Daoy (cell line): ENCODE data around the gene MME. TPM values are rescaled to one million over a fixed set of nuclear protein-coding genes. Genes with fewer than 3 reads are reported as not detected.
A peak's percentile ranks its signal among the peaks of the same experiment; 100 is the strongest.

Experiments
- DNase-seq: peaks from one replicate; pipeline ENCODE4 v3.0.0-alpha.2; 2015; ENCODE audit warnings: low read depth
- total RNA-seq: library from RNA; depleted of rRNA; stranded (reverse); fragments of >200 nt; shearing (Covaris generic); gene quantifications from 2 replicates; pipeline ENCODE4 v1.2.3, GENCODE V29; 2014; rRNA removed

MME gene
- total RNA-seq = 1.5 and 6.4 TPM in 2 replicates

DNA sequence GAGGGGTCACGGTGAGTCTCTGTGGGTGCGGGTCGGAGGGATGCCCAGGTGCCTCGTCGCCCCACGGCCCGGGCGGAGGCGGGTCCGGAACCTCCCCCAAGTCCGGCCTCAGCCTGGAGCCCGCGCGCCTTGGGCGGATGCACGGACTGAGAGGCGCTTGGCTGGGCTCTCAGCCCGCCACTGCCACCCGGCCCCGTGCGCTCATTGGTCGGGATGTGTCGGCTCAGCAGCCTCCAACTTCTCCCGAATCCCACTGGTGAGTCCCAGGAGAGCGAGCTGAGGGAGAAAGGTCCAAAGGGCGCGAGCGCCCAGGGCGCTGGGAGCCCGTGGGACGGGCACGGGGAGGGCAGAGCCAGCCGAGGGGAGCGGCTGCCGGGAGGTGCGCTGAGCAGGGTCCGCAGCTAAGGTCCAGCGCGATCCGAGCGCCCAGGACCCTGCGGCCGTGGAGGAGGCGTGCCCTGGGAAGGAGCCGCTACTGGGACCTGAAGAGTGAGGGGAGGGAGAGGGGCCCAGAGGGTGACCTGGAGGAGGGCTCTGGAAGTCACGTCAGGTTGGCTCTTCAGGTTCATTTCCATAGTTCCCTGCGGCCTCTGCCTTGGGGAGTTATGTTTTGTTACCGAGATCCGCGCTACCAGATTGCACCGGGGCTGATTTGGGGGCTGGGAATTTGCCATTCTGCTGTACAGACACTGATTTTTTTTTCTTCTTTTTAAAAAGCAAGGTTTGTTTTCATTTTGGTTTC is at the start of gene MME:
Gene MME (plus strand): TSS at position 574 of the 742 bp plus-strand sequence. CDS start 3,849 bp downstream, outside the sequence.
- DNase-seq = peak; percentile 26

DNA sequence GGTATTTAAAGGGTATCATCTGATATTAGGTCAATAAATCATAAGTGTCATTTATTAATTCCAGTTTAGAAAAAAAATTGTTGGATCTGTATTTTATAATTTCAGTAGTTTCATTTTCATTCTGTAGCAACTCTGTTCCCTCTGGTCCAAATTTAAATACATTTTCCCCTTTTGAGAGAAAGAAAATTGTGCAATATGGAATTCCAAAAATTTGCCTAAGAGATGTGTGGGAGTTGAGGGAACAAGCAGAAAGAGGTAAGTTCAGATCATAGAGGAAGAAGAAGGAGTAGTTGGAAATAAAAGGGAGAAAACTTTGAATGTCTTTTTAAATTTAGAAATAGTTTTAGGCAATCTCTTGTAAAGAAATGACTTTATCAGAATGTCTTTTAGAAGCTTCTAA is 48.9 kb upstream of the MME start:
- no peak for DNase-seq

DNA sequence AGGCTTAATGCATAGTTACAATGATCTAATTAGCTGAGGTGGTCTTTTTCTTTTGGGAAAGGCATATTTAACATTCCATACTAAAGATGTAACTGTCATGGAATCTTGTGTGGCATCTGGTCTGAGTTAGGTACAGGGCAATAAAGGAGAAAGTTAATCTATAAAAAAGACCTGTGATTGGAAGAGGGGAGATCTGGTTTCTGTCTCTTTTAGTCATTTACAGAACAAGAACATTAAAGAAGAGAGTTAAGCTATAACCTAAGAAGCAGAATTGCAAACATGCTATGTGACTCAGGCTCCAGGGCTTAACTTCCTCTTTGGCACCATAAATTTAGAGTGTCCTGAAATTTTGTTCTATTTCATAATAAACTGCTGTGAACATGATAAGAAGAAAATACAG is 47.2 kb upstream of the MME start:
- DNase-seq = no peak

DNA sequence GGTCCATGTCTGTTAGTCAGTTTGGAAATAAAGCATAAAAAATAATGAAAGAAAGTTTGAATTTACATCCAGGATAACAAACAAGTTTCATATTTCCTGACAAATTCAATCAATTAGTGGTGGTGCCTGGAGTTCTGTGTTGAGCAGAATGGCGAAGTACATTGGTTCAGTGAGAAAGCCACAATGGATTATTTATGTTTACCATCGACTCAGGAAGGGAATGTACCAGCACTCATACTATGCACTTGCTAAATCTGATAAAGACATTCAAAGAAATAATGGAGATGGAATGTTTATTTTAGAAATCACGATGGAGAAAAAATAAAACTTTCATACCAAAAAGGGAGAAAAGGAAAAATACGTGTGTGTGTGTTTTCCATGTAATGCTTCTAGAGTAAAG is 45.3 kb upstream of the MME start:
- no peak for DNase-seq

DNA sequence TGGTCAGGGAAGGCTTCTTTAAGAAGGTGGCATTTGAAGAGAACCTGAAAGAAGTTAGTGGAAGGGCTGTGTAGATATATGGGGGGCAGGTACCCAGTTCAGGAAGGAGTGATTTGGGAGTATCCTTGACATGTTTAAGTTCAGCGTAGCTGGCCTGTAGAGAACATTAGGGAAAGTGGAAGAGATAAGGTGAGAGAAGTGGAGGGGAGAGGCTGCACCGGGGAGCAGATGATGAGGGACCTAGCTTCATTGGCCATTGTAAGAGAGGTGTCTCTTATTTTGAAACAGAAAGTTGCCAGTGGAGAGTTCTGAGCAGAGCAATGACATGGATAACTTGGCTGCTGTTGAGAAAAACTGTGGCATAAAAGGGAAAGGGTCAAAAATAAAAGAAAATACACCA is 44.6 kb upstream of the MME start:
- DNase-seq = no peak

DNA sequence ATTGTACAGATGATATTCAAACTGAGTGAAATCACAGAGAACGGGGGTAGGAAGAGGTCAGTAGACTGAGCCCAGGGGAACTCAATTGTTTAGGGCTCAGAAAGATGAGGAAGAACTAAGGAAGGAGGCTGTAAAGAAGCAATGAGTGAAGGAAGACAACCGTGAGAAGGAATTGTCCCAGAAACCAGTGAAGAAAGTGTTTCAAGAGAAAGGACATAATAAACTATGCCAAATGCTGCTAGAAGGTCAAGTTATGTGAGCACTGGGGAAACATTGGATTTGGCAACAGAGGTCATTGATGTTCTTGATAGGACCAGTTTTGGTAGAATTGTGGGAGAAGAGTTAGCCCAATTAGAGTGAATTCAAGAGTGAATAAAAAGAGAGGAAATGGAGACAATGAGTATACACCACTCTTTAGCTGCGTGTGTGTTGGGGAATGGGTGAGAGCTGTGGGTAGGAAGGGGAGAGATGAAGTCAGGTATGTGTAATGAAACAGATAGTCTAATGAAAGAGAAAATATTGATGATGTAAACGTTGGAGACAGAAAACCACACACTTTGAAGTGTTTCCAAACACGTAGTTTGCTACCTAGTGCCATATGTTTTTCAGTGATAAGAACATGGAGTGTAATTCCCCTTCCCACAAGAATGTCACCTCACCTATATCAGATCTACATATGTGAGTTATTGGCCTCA is 42.5 kb upstream of the MME start:
- no peak for DNase-seq

DNA sequence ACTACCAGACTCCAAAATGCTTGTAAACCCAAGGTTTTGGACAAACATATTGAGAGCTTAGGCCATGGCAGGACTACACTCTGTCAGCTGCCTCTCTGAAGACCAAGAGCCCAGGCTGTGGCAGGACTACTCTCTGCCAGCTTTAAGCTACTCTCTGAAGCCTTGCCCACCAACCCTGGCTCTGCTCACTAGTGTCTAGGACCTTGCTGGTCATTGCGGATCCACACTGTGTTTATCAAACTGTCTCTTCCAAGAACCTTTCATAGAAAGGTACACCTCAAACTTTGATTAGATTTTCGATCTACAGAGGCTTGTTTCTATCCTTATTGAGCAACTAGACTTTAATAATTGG is 41.9 kb upstream of the MME start:
- DNase-seq = no peak

DNA sequence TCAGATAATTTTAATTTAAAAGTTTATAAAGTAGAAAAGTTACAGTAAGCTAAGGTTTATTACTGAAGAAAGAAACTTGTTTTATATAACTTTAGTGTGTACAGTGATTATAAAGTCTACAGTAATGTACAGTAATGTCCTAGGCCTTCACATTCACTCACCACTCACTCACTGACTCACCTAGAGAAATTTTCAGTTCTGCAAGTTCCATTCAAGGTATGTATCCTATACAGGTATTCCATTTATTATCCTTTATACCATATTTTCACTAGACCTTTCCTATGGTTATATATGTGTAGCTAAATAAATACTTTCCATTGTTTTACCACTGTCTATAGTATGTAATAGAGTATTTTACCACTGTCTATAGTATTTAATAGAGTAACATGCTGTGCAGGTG is 33.2 kb upstream of the MME start:
- DNase-seq = no peak

DNA sequence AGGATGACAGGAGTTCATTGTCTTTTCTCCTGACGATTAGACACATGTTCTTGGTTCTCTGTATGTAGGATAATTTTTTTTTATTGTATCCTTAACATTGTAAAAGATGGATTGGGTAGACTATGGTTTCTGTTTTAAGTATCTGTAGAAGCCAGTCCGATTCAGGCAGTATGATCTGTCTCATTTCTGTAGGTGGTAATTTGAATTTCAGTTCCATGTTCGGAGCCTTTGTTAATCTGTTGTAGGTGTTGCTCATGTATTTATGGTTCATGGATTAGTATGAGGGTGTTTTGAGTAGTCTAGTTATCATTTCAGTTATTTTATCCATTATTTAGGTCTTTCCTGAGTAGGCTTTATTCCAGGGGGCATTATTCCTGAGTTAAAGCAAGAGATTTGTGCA is 32.4 kb upstream of the MME start:
- no peak for DNase-seq

DNA sequence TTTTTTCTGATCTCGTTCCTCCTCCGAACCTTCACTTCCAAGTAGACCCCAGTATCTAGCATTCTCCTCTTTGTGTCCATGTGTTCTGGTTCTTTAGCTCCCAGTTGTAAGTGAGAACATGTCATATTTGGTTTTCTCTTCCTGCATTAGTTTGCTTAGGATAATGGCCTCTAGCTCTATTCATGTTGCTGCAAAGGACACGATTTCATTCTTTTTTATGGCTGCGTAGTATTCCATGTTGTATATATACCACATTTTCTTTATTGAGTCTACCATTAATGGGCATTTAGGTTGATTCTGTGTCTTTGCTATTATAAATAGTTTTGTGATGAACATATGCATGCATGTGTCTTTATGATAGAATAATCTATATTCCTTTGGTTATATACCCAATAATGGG is 30.2 kb upstream of the MME start:
- DNase-seq = no peak

DNA sequence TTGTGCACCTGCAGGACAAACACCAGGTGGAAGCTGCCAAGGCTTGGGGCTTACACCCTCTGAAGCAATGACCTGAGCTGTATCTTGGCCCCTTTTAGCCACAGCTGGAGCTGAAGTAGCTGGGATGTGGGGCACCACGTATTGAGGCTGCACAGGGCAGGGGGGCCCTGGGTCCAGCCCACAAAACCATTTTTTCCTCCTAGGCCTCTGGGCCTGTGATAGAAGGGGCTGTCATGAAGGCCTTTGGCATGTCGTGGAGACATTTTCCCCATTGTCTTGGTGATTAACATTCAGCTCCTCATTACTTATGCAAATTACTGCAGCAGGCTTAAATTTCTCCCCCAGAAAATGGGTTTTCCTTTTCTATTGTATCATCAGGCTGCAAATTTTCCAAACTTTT is 27.6 kb upstream of the MME start:
- no peak for DNase-seq

DNA sequence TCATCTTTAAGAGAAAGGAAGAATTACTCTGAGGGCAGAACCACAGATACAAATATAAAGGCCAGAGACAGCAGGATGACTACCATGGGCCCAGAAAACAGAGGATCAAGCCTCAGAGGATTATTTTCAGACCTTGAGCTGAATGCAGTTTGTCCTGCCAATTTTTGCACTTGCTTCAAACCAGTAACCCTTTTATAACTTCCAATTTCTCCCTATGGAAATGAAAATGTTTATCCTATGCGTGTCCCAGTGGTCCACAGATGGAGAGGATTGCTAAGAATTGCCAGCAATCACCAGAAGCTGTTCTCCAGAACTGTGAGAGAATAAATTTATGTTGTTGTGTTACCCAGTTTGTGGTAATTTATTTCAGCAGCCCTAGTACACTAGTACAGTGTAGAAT is 26.4 kb upstream of the MME start:
- DNase-seq = no peak

DNA sequence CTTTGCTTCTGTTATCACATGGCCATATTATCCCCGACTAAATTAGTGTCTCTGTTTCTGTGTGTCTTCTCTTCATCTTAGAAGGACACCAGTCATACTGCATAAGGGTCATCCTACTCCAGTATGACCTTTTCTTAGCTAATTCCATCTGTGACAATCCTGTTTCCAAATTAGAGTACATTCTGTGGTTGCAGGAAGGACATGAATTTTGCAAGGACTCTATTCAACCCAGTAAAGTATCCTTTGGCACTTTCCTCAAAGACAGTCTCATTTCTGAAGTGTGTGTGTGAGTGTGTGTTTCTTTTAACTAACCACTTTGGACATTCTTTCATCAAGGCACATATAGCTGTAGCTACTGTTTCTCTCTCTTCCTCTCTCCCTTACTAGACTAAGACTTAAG is 15.2 kb upstream of the MME start:
- no peak for DNase-seq

DNA sequence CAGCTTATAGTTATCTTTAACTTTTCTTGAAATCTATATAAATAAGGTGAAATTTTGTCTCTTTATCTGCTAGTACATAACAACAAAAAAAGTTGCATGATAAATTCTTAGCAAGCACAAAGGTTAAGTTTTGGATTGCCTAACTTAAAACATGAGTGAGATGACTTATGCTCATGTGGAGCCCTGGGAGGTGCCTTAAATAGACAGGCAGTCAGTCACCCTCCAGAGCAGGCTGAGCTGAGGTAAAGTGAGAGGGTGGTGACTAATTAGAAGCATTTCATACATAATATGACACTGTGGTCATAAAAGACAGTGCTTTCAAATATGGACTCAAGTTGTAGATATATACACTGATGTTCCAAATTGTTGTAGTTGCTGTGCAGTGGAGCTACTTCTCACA is 14.6 kb upstream of the MME start:
- peak; percentile 17 for DNase-seq

DNA sequence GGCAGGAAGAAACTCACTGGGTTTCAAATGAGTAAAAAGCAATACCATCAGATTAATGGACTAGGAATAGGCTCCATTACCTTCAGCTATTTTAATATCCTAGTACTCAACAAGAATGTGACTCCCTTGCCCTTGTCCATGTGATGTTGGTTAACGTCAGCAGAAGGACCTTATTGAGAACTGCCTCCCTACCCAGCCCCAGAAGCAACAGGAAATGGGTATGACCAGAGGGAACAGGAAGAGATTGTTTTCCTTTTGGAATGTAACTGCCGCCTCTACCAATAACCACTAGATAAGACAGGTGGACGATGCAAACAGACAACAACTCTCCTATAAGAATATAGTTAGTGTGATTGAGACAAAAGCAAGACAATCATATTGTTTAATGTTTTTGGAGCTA is 10.4 kb upstream of the MME start:
- peak; percentile 6 for DNase-seq

DNA sequence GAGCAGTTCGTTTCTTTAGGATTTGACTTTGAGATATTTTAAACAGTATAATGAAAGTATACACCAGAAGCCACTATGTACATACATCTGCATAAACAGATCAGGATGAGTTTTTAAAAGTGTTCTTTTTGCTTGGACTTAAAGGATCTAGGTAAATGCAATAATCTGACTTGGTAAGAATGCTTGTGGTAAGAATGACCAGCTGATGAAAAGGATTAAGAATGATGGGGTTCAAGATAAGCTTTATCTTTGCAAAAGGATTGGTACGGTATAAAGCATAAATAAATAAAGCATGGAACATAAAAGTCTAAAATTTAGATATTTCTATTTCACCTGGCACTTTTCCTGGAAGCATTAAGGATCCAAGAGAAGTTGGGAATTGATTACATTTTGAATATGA is 9.8 kb upstream of the MME start:
- no peak for DNase-seq

DNA sequence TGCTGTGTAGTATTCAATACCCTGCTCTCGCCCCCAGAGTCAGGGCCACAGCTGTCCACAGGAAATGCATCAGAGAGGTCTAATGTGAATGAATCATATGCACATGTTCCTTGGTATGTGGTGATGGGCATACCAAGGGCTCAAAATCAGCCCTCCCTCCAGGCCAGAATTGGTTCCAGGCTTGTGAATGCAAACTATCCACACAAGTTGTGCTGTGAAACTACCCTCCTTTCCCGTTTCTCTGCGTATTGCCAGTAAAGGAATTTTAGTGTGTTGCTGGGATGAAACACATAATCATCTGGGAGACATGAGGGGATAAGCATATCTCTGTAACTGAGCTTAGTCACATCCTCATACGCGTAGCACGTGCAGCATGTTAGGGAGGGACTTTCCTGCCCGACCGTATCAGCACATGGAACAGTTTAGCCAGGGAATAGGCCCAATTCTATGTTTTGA is 9.2 kb upstream of the MME start:
- peak; percentile 42 for DNase-seq

DNA sequence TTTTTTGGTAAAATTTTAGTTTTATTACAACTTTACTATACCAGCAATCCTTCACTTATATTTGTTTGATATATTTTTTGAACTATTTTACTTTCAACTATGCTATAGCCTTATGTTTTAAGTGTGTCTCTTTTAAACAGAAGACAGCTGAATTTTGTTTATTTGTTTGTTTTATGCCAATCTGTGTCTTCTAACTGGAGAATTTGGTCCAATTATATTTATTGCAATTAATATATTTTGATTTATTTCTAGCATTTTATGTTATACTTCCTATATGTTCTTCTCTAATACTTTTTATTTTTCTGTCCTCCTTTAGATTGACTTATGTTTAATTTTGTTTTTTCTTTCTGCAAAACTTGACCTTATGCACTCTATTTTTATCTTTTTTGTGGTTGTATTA is 4.9 kb upstream of the MME start:
- no peak for DNase-seq

DNA sequence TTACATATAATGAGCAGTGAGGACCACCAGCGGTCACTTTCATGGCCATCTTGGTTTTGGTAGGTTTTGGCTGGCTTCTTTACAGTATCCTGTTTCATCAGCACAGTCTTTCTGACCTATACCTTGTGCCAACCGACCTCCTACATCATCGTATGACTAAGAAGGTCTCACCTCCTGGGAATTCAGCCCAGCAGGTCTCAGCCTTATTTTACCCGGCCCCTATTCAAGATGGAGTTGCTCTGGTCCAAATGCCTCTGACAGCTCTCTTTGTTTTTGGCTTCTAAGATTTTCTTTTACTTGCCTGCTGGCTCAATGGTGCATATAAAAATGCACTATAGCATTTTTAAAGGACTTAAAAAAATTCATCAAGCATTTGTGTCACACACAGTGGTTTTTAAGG is 3.2 kb upstream of the MME start:
- DNase-seq = no peak

DNA sequence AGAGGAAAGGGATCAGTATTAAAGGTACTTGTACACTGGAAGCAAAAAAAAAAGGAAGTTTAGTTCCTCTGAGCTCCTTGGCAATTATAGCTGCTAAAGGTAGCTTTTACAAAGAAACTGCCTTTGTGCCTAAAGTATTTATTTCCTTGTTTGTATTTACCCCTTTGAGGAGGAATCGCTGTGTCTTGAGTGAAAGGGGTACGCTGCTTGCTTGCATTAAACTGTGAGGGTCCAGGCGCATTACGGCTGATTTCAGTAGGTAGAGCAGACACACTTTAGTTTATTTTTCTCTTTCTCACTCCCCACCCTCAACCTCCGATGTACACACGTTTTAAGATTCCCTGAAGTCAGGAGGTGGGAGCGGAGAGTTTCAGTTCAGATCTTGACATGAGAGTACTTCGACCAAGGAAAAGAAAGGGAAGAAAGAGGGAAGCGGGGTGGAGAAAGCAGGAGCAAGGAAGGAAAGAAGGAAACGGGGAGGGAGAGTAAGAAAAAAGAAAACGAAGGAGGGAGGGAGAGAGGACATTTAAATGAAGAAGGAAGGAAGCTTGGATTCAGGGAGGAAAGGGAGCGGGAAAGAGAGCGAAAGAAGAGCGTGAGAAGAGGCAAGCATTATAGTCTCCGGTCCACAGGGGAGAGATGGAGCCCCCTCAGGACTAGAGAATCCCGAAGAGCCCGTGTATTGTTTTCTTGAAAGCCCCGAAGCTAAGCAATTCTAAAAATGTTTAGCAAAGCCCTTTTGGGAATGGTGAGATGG is 1.2 kb upstream of the MME start:
- DNase-seq = peak; percentile 1

DNA sequence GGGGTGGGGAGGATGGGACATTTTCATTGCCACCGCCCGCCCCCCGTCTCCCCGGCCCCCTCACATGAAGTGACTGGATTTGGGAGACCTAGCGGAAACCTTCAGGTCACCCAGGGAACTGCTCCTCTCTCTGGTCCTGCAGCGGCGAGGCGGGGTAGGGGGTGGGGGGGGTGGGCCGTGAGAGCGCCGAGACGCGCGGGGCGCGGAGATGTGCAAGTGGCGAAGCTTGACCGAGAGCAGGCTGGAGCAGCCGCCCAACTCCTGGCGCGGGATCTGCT is 712 bp upstream of the MME start:
- no peak for DNase-seq

DNA sequence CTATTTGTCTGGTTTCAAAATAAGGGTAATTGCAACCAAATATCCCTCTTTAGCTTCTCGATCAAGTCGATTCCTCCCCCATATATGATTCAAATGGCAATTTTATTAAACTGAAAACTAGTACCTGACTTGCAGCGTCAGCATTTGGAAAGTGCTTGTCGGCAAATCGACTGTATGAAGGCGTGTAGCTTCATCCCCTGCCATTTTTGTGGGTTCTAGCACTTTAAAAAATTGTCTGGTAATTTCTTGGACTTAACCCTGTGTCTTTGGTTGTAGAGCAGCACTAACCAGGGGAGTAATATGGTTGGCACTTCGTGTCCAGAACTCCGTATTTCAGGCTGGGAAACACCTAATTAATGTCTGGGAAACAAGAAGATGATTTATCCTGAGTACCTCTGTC is 573 bp downstream of the MME start:
- DNase-seq = no peak

DNA sequence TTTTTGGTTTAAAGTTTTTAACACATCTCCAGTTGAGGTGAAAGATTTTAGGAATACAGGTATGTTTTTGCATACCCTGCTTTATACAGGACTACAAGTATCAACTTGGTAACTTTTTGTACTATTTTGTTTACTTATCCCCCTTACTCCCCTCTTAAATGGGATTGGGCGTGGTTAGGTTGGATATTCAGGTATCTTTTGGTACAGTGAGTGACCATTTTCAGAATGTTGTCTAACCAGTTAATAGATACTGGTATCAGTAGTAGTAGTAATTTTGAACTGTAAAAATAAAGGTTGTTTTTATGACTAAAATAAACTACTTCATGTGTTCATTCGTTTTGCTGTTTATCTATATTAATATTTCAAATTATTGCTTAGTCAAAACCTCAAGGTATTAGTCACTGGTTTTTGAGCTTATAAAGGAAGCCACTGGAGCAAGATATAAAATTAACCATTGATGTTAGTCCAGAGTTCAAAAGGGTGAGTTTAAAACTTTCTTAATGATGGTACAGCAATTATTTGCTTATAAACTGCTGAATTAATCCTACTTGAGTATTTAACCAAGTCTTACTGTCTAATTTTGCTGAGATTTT is 3.3 kb downstream of the MME start:
- DNase-seq = no peak
